ENCODE data around the gene ZC3H6.
"Not testable (repeated sequence)": the region's sequence is repeated elsewhere in the genome, so short reads cannot be mapped to it uniquely, and the experiment has no call there.

The ZC3H6 gene

DNA sequence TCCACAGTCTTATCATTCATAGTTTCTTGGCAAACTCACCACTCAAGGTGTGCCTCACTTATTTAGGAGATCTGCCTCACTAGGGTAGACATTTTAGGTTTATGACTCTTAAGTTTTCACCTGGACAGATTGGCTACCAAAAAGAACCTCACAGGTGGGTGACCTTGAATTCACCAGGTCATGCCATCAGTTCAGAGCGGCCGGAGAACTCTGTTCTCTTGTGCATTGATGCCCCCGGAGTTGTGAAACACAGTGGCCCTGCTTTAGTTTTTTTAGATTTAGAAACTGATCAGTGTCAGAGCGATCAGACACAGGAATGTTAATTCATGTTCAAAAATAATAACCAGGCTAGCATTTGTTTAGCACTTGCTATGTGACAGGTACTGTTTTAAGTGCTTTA lies 6.7 kb downstream of the ZC3H6 start:
- not testable (repeated sequence) for DNase-seq

DNA sequence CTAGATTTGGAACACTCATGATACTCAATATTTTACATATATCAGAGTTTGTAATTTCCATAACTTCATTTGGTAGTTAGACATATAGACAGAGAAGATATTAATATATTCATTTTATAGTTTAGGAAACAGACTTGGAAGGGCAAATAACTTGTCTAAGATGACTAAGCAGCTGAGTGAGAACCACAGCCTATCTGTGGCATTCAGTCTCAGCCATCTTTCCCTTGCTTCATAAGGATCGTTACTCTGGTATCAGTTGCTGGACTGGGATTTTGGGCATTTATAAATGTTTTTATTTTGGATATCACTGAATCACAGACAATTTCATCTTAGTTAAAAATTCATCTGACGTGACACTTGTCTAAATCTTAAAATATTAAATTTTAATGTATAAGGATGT lies 8.1 kb downstream of the ZC3H6 start:
- not testable (repeated sequence) for DNase-seq

DNA sequence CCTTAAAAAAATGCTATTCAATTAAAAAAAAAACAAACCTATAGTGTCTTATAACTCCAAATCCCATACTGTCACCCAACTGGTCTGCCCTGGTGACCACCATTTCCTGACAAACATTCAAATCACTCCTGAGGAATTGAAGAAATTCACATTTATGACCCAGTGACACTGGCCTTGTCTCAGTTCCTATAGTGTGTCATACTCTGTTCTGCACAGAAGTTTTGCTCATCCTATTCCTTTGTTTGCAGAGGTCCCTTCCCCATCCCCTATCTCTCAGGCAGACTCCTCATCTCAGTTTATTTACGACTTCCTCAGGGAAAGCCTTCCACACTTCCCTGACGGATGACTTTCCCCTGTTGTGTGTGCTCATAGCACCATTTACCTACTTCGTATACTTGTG lies 14.7 kb downstream of the ZC3H6 start:
- DNase-seq: no peak

DNA sequence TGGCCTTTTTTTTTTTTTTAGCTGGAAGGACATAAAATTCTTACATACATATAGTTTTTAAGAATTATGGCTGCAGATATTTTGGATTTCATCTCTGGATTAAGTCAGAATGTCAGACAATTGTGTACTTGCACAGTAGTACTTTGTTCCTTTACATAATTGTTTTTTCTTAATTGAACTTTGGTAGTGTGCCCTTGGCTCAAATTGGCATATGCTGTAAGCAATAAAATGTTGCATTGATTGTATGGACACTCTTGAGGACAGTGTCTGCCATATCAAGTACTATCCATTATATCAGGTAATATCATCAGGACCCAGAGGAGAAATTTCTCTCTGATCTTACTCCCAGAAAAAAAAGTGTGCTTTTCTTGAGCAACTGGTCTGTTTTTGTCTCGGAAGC lies 15.3 kb downstream of the ZC3H6 start:
- no peak for DNase-seq

DNA sequence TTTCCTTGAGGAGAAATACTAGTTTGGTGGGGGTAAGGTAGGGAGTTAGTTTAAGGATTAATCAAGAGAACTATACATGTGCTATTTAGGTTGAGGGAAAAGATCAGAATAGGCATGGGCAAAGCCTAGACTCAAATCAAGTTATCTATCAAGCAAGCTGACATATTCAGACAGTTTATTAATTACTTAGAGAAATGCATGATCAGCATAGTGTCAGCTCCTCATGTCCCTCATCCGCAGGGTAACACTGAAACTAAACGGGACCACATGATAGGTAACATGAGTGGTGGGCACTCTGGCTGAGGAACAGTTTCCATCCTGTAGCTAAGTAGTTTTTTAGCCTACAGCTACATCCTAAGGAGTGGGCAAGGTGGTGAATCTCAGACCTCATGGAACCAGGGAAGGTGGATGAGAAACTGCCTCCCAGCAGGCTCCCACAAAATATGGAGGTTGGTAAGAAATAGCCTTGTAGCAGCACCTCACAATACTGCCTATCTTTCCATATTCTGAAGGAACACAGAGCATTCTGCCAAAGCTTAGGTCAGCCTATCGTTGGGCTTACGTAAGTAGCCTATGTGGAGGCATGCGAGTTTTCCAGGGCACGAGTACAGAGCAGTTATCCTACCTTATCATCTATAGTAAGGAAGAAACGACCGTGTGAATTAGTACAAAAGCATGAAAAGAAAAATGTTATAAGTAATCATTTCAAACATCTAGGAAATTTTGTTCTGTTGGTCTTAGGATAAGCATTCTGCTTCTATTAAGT lies 18.4 kb downstream of the ZC3H6 start:
- DNase-seq: no peak

DNA sequence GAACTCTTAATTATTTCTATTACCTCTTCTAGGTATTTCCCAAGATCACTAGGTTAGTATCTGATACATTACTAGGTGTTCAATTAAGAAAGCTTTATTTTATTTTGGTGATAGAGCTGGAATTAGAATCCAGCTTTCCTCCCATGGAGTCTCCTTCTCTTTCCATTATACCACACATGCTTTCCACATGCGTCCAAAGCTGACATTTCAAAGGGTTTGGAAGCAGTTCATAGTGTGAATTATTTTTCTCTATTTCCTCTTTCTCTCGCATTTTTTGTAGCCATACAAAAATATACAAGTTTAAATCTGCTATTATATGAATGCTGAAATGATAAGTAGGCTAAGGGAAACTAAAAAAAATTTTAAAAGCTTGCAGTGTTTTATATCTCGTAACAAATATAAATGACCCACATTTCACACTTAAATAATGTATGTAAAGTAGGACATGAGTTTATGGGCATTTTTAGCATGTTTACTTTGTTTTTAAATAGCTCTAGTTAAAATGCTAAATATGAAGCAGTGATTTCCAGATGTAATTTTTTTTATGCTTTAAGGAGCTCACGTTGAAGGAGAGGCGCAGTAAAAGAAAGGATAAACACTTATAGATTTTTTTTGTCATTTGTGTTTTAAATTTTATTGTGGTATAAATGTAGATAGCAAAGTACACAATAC lies 20.1 kb downstream of the ZC3H6 start:
- no peak for DNase-seq

DNA sequence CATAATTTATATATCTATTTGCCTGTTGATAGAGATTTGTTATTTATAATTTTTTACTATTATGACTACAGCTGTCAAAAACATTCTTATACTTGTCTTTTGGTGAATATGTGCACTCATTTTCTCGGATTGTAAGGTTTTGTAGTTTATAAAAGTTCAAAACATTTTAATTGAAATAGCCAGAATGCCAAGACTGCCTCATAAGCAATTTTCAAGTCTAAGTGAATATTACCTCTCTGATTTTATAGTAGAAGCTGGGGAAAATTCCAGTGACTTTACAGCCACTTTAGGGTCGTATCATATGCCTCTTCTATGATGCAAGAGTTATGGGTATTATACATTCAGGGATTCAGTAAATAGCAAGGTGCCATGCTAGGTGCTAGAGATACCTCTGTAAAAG lies 21.0 kb downstream of the ZC3H6 start:
- no peak for DNase-seq

DNA sequence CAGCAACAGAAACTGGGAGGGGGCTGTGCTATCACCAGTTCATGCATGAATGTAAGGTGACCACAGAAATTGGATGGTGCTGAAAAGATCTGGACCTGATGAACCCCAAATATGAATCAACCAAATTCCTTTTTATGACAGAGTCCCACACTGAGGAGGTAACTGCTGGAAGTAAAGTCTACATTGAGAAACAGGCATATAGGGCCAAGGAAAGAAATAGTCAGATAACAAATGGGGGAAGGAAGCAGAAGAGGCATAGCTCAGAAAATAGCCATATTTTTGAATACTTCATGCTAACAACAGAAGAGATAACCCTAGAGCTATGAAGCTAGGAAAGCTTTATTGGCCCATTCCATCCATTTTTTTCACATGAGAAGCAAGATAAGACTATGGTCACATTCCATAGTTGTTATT lies 25.8 kb downstream of the ZC3H6 start:
- no peak for DNase-seq

DNA sequence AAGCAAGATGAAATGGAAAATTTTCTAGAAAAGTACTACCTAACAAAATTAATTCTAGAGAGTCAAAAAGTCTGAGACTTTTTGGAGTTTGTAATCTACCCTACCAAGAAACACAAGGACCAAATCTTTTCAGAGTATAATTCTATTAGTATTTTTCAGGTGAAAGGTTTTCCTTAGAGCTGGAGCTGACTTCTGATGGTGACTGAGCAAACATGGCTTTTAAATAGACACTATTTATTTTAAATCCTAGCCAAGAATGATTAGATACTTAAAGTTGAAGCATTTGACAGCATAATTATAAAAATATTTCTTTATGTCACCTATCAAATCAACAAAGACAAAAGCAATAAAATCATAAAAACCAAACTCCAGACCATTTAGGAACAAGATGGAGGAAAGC lies 26.6 kb downstream of the ZC3H6 start:
- DNase-seq: no peak

DNA sequence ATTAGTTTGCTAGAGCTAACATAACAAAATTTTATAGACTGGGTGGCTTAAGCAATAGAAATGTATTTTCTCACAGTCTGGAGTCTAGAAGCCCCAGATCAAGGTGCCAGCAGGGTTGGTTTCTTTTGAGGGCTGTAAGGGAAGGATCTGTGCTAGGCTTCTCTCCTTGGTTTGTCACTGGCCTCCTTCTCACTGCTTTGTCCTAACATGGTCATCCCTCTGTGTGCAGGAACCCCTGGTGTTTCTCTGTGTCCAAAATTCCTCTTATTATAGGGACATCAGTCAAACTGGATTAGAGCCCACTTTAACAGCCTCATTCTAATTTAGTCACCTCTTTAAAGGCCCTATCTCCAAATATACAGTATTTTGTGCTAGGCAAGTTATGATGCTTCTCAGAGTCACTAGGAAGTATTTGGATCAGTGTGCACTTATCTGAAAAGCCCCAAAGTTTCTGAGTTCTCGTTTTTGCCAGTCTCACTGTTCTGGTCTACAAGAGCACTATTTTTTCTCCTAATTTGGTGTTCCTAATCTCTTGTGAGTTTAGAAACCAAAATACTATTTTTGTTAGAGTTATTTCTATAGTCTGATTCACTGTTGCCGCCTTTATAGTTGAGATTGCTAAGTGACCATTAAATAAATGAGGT lies 29.0 kb downstream of the ZC3H6 start:
- DNase-seq: no peak

DNA sequence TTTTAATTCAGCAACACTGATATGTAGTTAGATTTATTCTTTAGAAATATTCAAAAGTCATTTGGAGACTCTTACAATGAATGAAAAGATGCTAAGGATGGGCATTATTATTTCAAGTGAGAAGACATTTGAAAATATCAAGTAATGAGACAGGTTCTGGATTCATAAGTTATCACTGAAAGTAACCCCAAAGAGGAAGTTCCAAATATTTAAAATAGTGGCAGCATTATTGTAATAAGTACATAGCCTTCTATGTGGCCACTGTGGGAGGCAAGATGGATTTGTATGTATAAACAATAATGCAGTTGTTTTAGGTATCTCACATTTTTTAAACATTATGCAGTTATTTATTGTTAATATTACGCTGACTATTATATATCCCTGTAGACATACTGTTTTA lies 29.7 kb downstream of the ZC3H6 start:
- DNase-seq: no peak

DNA sequence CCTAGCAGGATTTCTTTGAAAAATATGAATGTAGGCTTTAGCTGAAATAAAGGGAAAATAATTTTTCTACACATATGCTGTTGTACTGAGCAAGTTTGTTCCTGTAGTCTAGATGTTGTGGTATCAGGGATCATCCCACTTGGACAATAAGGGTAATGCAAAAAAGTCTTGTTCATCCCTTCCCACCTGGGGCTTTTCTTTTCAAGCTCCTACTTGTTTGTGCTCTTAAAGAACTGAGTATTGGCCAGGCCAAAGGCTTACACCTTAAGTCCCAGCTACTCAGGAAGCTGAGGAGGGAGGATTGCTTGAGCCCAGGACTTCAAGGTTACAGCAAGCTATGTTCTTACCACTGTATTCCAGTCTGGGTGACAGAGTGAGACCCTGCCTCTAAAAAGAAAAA lies 35.5 kb downstream of the ZC3H6 start:
- DNase-seq: no peak

DNA sequence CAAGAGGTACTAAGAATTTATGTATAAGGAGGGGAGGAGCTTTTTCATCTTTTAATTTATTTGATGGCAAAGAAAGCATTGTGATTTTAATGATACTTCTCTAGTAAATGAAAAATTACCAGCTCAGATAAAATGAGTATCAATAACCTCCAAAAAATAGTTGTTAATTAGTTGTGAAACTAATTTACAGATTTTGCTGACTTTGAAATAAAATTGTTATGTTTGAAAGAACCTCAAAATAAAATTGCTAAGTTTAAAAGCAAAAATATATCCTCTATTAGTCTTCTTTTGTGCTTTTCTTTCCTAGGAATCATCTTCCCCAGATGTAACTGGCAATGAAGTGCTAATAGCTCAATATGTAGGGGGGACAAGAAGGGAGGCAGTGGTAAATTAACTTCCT lies 36.5 kb downstream of the ZC3H6 start:
- DNase-seq: no peak

DNA sequence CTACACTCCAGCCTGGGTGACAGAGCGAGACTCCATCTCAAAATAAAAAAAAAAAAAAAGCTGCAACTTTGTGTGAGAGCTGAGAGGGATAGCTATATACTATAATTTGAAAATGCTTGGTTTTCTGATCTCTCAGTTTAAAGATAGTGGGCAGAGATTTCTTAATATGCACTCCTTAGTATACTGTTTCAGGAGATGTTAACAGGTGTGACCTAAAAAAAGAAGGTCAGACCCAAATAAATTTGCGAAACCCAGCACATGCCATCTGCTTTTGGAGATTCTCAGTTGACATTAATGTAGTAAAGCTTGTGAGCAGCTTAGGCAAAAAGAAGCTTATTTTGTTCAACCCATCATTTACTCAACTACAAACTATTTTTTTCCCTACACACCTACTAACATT lies 37.4 kb downstream of the ZC3H6 start:
- DNase-seq: no peak

DNA sequence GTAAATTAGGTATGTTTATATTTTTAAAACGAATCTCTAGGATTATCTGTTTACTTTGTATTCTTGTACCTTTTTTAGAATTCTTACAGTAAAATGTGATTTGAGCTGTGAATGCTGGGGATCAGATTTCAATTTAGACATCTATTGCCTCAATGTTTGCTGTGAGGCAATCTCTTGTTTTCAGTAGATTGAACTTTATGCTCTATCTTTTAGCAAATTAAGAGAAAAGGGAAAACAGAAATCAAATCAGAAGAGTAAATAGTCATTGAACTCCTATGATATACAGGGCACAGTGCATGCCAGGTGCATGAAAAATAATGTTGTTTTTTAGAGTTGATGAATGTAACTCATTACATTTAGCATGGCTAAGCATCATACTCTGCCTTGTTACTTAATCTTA lies 39.5 kb downstream of the ZC3H6 start:
- DNase-seq: no peak

DNA sequence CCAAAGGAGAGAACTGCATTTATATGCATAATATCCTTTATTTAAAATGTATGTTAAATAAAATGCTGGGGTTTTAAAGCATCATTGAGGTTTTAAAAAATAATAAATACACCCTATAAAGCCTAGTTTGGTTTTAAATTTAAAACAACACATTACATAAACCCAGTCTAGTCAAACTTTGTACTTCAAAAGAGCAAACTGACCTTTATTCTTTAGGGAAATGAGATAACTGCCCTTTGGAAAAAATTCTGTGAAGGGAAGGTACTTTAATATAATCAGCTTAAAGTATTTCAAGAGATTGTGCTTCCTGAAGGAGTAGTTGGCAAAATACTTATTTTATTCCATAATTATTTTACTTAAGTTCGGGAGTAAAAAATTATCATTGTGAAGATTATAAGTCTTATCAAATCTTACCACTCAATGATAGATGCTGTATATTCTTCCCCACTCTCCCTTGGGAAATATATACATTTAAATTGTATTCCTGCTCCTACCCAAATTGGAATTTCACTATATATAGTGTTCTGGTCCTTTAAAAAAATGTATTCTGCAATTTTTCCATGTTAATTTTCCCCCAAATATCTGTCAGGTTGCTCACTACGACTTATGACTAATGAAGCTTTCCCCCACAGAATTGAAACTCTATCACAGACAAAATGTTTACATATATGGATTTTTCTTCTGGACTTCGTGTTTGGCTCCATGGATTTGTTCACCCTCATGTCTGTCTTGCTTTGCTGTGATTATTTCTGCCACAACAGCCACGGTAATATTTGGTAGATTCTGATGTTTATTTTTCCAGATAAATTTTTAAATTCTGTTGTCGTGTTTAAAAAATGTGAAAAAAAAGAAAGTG lies 42.1 kb downstream of the ZC3H6 start:
- no peak for DNase-seq

DNA sequence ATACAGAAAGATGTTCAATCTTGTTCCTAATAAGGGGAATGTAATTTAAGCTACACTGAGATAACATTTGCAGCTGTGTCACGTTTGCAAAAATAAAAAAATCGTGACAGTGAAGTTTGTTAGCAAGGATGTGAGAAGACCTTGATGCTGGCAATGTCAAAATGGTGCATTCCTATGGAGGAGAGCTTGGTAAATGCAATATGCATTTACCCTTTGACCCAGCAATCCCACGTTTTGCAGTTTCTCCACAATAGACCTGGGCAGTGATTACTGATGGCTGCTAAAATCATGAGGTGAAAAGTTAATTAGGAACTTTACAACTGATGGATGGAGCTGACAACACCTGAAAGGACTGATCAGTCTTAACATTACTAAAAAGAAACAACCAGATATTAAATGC lies 43.1 kb downstream of the ZC3H6 start:
- DNase-seq: no peak

DNA sequence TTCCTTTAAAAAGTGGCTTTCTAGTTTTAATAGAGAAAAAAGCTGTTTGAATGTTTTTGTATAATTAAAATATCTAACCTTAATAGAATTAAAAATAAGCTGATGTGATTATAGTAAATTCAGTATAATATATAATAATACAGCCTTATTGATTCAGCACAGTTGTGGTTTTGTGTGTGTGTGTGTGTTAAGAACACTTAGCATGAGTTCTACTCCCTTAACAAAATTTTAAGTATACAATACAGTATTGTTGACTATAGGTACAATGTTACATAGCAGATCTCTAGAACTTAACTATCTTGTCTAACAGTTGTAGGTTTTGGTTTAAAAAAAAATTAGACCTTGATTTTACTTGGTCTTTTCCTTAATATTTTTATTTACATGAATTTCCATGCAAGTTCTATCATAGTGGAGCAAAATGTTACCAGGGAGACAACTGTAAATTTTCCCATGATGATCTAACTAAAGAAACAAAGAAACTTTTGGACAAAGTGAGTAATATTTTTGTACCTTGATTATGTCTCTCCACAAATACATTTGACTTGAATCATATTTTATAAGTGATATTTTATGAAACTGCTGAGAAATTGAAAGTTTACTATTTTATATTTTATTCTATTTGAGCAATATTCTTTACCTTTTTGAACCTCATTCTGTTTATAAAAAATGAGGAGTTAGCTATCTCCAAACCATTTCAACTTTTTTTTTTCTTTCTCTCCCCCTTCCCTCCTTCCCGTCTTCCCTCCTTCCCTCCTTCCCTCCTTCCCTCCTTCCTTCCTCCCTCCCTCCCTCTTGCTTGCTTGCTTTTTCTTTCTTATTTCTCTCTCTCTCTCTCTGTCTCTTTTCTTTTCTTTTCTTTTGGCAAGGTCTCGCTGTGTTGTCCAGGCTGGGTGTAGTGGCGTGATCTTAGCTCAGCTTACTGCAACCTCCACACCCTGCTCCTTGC lies 46.3 kb downstream of the ZC3H6 start:
- DNase-seq: no peak

DNA sequence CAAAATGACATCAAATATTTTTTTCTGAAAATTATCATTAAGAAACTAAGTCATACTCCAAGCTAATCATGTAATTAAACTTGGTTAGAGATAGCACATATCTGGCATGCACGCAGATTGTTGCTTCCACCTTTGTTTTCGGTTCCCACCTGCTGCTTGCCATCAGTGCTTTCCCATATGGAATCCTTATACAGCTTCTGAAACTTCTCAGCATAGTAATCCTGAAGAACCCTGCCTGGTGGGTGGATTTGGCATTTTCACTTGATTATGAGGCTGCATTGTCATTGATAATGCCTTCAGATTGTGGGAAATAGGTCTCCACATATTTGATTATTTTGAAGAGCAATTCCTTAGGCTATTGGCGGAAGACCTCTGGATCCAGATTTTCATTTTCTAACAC lies 47.5 kb downstream of the ZC3H6 start:
- no peak for DNase-seq

DNA sequence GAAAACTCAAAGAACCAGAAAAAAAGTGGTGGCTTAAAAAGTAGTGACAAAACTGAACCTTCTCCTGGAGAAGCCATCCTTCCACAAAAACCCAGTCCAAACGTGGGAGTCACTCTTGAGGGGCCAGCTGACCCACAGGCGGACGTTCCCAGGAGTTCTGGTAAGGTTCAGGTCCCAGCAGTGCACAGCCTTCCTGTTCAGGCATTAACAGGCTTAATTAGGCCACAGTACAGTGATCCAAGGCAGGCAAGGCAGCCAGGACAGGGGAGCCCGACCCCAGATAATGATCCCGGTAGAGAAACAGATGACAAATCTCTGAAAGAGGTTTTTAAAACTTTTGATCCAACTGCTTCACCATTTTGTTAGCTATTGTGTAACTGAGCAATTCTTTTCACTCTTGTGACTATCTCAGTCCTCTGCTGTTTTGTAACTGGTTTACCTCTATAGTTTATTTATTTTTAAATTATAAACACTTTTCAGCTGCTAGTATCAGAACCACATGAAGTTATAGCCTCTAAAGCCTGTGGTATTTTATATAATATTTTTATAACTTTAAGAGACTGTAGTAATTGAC lies 56.8 kb downstream of the ZC3H6 start:
- DNase-seq: no peak

DNA sequence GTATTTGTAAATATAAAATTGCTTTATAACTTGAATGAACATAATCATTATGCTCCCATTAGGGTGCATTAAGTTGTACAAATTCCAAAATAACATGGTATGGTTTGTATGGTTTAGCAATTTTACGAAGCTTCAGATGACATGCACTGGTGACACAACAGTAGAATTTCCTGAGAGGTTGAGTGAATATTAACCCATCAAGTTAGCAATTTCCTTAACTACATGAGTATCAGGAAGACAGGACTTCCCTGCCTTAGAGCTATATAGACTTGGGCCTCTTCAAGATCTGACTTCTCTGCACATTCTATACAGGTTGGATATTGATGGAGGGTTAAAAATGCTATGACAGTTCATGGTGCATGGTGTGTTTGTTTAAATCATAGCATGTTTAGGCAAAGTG lies 60.2 kb downstream of the ZC3H6 start:
- no peak for DNase-seq

DNA sequence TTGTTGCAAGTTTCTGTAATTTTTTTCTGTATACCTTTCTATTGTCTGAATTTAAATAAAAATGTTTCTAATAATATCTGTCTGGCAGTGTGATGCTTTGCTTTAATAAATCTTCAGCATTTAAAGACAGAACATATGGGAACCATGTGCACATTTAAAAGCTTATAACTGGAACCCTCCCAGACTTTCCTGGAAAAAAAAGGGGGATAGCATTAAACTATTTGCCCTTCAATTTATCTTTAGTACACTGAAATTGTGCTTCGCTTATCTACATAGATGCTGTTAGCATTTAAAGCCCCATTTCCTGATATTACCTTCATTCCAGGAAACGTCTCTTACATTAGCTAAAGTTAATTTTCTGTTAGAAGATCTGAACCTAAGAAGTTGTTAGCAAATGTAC lies 64.6 kb downstream of the ZC3H6 start:
- DNase-seq: no peak

Data from effector CD8-positive, alpha-beta T cell (primary cell).